ENCODE results near the gene CDADC1.
"Not testable (repeated sequence)": the region's sequence is repeated elsewhere in the genome, so short reads cannot be mapped to it uniquely, and the experiment has no call there.

The CDADC1 gene

GRCh38 chr13:49326222-49326917 is 78.6 kb downstream of the CDADC1 start:
- H3K36me3 ChIP-seq (ENCODE audit: control insufficient read depth, insufficient read depth, low read length), result no peaks in the 10 kb centered on the region
- no peaks in the 10 kb centered on the region for H3K4me1 ChIP-seq (ENCODE audit: control insufficient read depth, insufficient read depth, low read length)
- no peak overlapping the region for H3K9ac ChIP-seq (ENCODE audit: low read length)
- H3K27me3 ChIP-seq (ENCODE audit: control insufficient read depth, insufficient read depth, low read length), result no peaks in the 10 kb centered on the region
- H3K4me3 ChIP-seq (ENCODE audit: low read length), result no peak overlapping the region
- no peaks in the 10 kb centered on the region for H3K9me3 ChIP-seq (ENCODE audit: control insufficient read depth, low read length)

- H3K9ac ChIP-seq (ENCODE audit: low read length); H3K9me3 ChIP-seq (ENCODE audit: control insufficient read depth, low read length); H3K4me3 ChIP-seq (ENCODE audit: low read length); H3K27me3 ChIP-seq (ENCODE audit: control insufficient read depth, insufficient read depth, low read length); H3K36me3 ChIP-seq (ENCODE audit: control insufficient read depth, insufficient read depth, low read length); H3K4me1 ChIP-seq (ENCODE audit: control insufficient read depth, insufficient read depth, low read length): not testable (repeated sequence)
Measured at GRCh38 chr13:49327145-49327544, 79.4 kb downstream of the CDADC1 start.

GRCh38 chr13:49329831-49330545 is 82.3 kb downstream of the CDADC1 start:
- Histone ChIP-seq H3K4me3 (ENCODE audit: low read length) (no peak overlapping the region), H3K9ac (ENCODE audit: low read length) (no peak overlapping the region), H3K36me3 (ENCODE audit: control insufficient read depth, insufficient read depth, low read length) (no peaks in the 10 kb centered on the region), H3K9me3 (ENCODE audit: control insufficient read depth, low read length) (no peaks in the 10 kb centered on the region), H3K4me1 (ENCODE audit: control insufficient read depth, insufficient read depth, low read length) (no peaks in the 10 kb centered on the region), H3K27me3 (ENCODE audit: control insufficient read depth, insufficient read depth, low read length) (no peaks in the 10 kb centered on the region)

- H3K4me1 ChIP-seq (ENCODE audit: control insufficient read depth, insufficient read depth, low read length), result no peaks in the 10 kb centered on the region
- H3K9me3 ChIP-seq (ENCODE audit: control insufficient read depth, low read length), result no peaks in the 10 kb centered on the region
- H3K36me3 ChIP-seq (ENCODE audit: control insufficient read depth, insufficient read depth, low read length), result no peaks in the 10 kb centered on the region
- H3K9ac ChIP-seq (ENCODE audit: low read length), result no peak overlapping the region
- H3K27me3 ChIP-seq (ENCODE audit: control insufficient read depth, insufficient read depth, low read length), result no peaks in the 10 kb centered on the region
- no peak overlapping the region for H3K4me3 ChIP-seq (ENCODE audit: low read length)
Measured at GRCh38 chr13:49330546-49330864, 82.8 kb downstream of the CDADC1 start.

- H3K9ac ChIP-seq (ENCODE audit: low read length), result no peak overlapping the region
- no peaks in the 10 kb centered on the region for H3K36me3 ChIP-seq (ENCODE audit: control insufficient read depth, insufficient read depth, low read length)
- no peaks in the 10 kb centered on the region for H3K27me3 ChIP-seq (ENCODE audit: control insufficient read depth, insufficient read depth, low read length)
- H3K4me3 ChIP-seq (ENCODE audit: low read length), result no peak overlapping the region
- H3K9me3 ChIP-seq (ENCODE audit: control insufficient read depth, low read length), result no peaks in the 10 kb centered on the region
- no peaks in the 10 kb centered on the region for H3K4me1 ChIP-seq (ENCODE audit: control insufficient read depth, insufficient read depth, low read length)
Measured at GRCh38 chr13:49336655-49337054, 88.9 kb downstream of the CDADC1 start.

- no peaks in the 10 kb centered on the region for H3K36me3 ChIP-seq (ENCODE audit: control insufficient read depth, insufficient read depth, low read length)
- no peaks in the 10 kb centered on the region for H3K27me3 ChIP-seq (ENCODE audit: control insufficient read depth, insufficient read depth, low read length)
- no peak overlapping the region for H3K9ac ChIP-seq (ENCODE audit: low read length)
- no peak overlapping the region for H3K4me3 ChIP-seq (ENCODE audit: low read length)
- no peaks in the 10 kb centered on the region for H3K4me1 ChIP-seq (ENCODE audit: control insufficient read depth, insufficient read depth, low read length)
- no peaks in the 10 kb centered on the region for H3K9me3 ChIP-seq (ENCODE audit: control insufficient read depth, low read length)
Measured at GRCh38 chr13:49340161-49340560, 92.4 kb downstream of the CDADC1 start.

GRCh38 chr13:49341517-49341916 is 93.8 kb downstream of the CDADC1 start:
- Histone ChIP-seq H3K27me3 (ENCODE audit: control insufficient read depth, insufficient read depth, low read length) (no peaks in the 10 kb centered on the region), H3K9me3 (ENCODE audit: control insufficient read depth, low read length) (no peaks in the 10 kb centered on the region), H3K36me3 (ENCODE audit: control insufficient read depth, insufficient read depth, low read length) (no peaks in the 10 kb centered on the region), H3K4me3 (ENCODE audit: low read length) (no peak overlapping the region), H3K4me1 (ENCODE audit: control insufficient read depth, insufficient read depth, low read length) (no peaks in the 10 kb centered on the region), H3K9ac (ENCODE audit: low read length) (no peak overlapping the region)

GRCh38 chr13:49341941-49342340 is 94.2 kb downstream of the CDADC1 start:
- no peak overlapping the region for H3K4me3 ChIP-seq (ENCODE audit: low read length)
- no peaks in the 10 kb centered on the region for H3K36me3 ChIP-seq (ENCODE audit: control insufficient read depth, insufficient read depth, low read length)
- no peaks in the 10 kb centered on the region for H3K9me3 ChIP-seq (ENCODE audit: control insufficient read depth, low read length)

GRCh38 chr13:49342454-49342853 is 94.7 kb downstream of the CDADC1 start:
- no peak overlapping the region for H3K9ac ChIP-seq (ENCODE audit: low read length)
- H3K9me3 ChIP-seq (ENCODE audit: control insufficient read depth, low read length), result no peaks in the 10 kb centered on the region
- no peaks in the 10 kb centered on the region for H3K4me1 ChIP-seq (ENCODE audit: control insufficient read depth, insufficient read depth, low read length)
- no peak overlapping the region for H3K4me3 ChIP-seq (ENCODE audit: low read length)
- H3K27me3 ChIP-seq (ENCODE audit: control insufficient read depth, insufficient read depth, low read length), result no peaks in the 10 kb centered on the region
- H3K36me3 ChIP-seq (ENCODE audit: control insufficient read depth, insufficient read depth, low read length), result no peaks in the 10 kb centered on the region

More at GRCh38 chr13:49341941-49342340, 94.2 kb downstream of the CDADC1 start:
- no peak overlapping the region for H3K9ac ChIP-seq (ENCODE audit: low read length)
- H3K27me3 ChIP-seq (ENCODE audit: control insufficient read depth, insufficient read depth, low read length), result no peaks in the 10 kb centered on the region
- no peaks in the 10 kb centered on the region for H3K4me1 ChIP-seq (ENCODE audit: control insufficient read depth, insufficient read depth, low read length)

Data from mucosa of stomach (tissue), 1 donor.